ENCODE measurements around the gene VTA1.
"Not testable (repeated sequence)": the region's sequence is repeated elsewhere in the genome, so short reads cannot be mapped to it uniquely, and the experiment has no call there.

VTA1 gene

DNA sequence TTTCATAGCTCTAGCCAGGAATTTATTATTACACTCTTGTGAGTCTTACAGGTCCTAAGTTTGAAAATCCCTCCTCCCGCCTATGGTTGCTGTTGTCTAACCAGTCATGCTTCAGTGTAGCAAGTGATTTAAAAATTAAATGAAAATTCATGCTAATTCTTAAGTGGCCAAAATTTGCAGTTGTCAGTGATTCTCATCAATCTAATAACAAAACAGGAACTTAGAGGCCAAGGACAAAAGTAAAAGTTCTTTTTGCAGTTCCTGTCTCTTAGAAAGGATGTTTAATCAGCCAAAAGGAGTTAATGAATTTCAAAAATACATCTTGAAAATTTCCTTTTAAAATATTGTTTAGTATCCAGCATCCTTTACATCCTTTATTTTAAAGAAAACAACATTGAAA, 36.3 kb downstream of the VTA1 start:
- no peak for DNase-seq (ENCODE audit: low read depth)
- TF ChIP-seq, protein P1, sequence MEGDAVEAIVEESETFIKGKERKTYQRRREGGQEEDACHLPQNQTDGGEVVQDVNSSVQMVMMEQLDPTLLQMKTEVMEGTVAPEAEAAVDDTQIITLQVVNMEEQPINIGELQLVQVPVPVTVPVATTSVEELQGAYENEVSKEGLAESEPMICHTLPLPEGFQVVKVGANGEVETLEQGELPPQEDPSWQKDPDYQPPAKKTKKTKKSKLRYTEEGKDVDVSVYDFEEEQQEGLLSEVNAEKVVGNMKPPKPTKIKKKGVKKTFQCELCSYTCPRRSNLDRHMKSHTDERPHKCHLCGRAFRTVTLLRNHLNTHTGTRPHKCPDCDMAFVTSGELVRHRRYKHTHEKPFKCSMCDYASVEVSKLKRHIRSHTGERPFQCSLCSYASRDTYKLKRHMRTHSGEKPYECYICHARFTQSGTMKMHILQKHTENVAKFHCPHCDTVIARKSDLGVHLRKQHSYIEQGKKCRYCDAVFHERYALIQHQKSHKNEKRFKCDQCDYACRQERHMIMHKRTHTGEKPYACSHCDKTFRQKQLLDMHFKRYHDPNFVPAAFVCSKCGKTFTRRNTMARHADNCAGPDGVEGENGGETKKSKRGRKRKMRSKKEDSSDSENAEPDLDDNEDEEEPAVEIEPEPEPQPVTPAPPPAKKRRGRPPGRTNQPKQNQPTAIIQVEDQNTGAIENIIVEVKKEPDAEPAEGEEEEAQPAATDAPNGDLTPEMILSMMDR (IDR thresholded peaks at IDR 0.05; ENCODE audit: control insufficient read depth, extremely low read depth, insufficient read depth): no peak

DNA sequence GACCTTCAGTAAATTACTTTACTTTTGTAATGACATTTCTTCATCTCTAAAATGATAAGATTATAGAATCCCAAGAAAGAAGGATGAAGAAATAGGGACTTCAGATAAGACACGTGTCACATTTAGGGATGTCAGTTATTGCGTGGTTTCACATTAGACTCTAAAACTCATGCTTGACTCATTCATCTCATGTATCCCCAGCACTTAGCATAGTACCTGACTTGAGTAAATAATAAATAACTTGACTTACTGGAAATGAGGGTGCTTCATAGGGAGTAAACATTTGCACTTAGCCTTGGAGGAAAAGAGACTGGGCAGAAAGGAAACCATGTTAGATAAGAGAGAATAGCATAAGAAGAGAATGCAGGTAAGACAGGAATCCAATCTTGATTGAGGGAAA, 37.2 kb downstream of the VTA1 start:
- H3K4me3 ChIP-seq (ENCODE audit: low read depth, low read length): no peak overlapping the region
- no peak for DNase-seq (ENCODE audit: low read depth)
- TF ChIP-seq, protein P1 (IDR thresholded peaks at IDR 0.05; ENCODE audit: control insufficient read depth, extremely low read depth, insufficient read depth): no peak

More for the DNA sequence above, 36.3 kb downstream of the VTA1 start:
- H3K4me3 ChIP-seq (ENCODE audit: low read depth, low read length): no peak overlapping the region

- no peak overlapping the region for H3K4me3 ChIP-seq (ENCODE audit: low read depth, low read length)
- TF ChIP-seq, protein P1 (IDR thresholded peaks at IDR 0.05; ENCODE audit: control insufficient read depth, extremely low read depth, insufficient read depth): no peak
- no peak for DNase-seq (ENCODE audit: low read depth)
These were observed 38.6 kb downstream of the VTA1 start for GRCh38 chr6:142185641-142186040.

GRCh38 chr6:142187209-142187608, 40.1 kb downstream of the VTA1 start:
- no peak for DNase-seq (ENCODE audit: low read depth)
- no peak overlapping the region for H3K4me3 ChIP-seq (ENCODE audit: low read depth, low read length)
- TF ChIP-seq, protein P1 (IDR thresholded peaks at IDR 0.05; ENCODE audit: control insufficient read depth, extremely low read depth, insufficient read depth): no peak

GRCh38 chr6:142188341-142188740, 41.3 kb downstream of the VTA1 start:
- H3K4me3 ChIP-seq (ENCODE audit: low read depth, low read length); DNase-seq (ENCODE audit: low read depth): not testable (repeated sequence)

GRCh38 chr6:142189057-142189456, 42.0 kb downstream of the VTA1 start:
- H3K4me3 ChIP-seq (ENCODE audit: low read depth, low read length): no peak overlapping the region
- no peak for DNase-seq (ENCODE audit: low read depth)
- TF ChIP-seq, protein P1 (IDR thresholded peaks at IDR 0.05; ENCODE audit: control insufficient read depth, extremely low read depth, insufficient read depth): no peak

DNA sequence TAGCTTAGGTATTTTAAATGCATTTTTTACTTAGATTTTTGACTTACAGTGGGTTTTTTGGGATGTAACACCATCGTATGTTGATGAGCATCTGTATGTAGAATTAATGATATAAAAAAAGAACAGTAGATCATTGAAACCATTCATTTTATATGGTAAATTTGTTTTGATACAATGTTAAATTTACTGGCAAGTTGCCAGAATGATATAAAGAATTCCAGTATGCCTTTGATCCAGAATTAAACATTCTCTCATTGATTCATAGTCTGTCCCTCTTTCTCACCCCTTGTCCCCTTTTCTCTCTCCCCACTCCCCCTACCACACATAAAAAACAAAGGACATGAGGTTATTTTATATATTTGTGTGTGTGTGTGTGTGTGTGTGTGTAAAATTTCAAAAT, 45.3 kb downstream of the VTA1 start:
- TF ChIP-seq, protein P1 (IDR thresholded peaks at IDR 0.05; ENCODE audit: control insufficient read depth, extremely low read depth, insufficient read depth): no peak
- DNase-seq (ENCODE audit: low read depth): no peak
- no peak overlapping the region for H3K4me3 ChIP-seq (ENCODE audit: low read depth, low read length)
